ENCODE data around the gene CCDC185.

The CCDC185 gene

GRCh38 chr1:223417444-223417843, 24.2 kb downstream of the CCDC185 start:
- TF ChIP-seq CTCF (IDR thresholded peaks at IDR 0.05; ENCODE audit: control extremely low read depth, extremely low read depth, low read depth, missing control alignments): no peak
- no peak for DNase-seq (ENCODE audit: extremely low spot score)
- ChIA-PET POLR2A (no interaction called here), CTCF (no interaction called here)

- ChIA-PET CTCF (no interaction called here), POLR2A (no interaction called here)
- no peak for TF ChIP-seq CTCF (IDR thresholded peaks at IDR 0.05; ENCODE audit: control extremely low read depth, extremely low read depth, low read depth, missing control alignments)
- DNase-seq (ENCODE audit: extremely low spot score): no peak
Measured at GRCh38 chr1:223417903-223418663, 24.9 kb downstream of the CCDC185 start.

DNA sequence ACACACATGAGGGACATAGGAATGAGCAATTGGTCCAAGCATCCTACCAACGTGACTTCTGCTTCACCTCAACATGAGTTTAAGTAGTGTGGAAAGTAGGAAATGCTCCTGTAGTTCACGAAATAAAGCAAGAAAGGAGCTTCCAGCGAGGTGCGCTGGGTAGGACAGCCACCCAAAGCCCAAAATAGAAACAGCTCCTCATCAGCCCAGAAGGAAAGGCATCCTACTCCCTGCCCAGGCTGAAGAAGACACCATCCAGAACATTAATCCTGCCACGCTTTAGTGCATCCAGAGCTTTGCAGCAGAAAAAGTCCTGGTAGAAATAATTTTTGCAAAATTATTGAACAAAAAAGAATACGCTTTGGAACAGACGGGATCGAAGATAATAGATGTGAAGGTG, 25.9 kb downstream of the CCDC185 start:
- TF ChIP-seq CTCF (IDR thresholded peaks at IDR 0.05; ENCODE audit: control extremely low read depth, extremely low read depth, low read depth, missing control alignments): no peak
- ChIA-PET CTCF (no interaction called here), POLR2A (no interaction called here)
- DNase-seq (ENCODE audit: extremely low spot score): no peak

GRCh38 chr1:223419561-223419960, 26.3 kb downstream of the CCDC185 start:
- no peak for TF ChIP-seq CTCF (IDR thresholded peaks at IDR 0.05; ENCODE audit: control extremely low read depth, extremely low read depth, low read depth, missing control alignments)
- CTCF ChIA-PET: no interaction called here
- no peak for DNase-seq (ENCODE audit: extremely low spot score)
- POLR2A ChIA-PET: no interaction called here

DNA sequence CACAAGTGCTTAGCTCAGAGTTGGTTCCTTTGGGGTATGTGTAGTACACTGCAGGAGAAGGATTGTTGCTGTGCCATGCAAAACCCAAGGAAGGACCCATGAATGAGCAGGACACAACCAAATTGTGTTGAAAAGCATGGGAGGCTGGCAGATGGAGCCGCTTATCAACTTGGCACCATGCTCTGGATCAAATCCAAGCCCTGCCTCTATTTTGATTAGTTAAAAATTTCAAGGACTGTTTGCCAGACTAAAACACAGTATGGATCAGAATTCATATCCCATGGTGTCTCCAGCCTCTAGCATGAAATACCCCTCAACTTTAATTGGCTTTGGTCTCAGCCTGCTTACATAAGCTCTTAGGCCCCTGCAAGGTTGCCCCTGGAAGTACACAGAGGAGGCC, 27.8 kb downstream of the CCDC185 start:
- no peak for DNase-seq (ENCODE audit: extremely low spot score)
- ChIA-PET CTCF (interaction anchor here (1.1 kb wide), 1 partner anchor 9 kb away, joined by 3 read pairs; no protein-coding TSS in a partner anchor), POLR2A (no interaction called here)
- TF ChIP-seq CTCF (IDR thresholded peaks at IDR 0.05; ENCODE audit: control extremely low read depth, extremely low read depth, low read depth, missing control alignments): no peak

DNA sequence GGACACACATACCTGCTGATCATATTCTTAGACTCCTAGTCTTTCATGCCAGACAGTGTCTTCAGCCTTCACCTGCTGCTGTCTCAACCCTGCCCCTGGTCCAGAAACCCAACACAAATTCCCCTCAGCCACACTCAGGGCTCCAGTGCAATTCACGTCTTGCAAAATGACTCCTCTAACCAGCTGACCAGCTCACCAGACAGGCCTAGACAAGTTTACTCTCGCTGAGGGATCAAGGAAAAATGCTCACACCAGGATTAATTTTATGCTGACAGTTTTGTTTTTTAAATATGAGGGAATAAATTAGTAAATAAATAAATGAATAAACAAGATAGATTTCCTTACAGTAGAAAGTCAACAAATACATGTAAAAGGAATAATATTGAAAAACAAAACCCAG, 28.5 kb downstream of the CCDC185 start:
- DNase-seq (ENCODE audit: extremely low spot score): no peak
- CTCF ChIA-PET: no interaction called here
- no peak for TF ChIP-seq CTCF (IDR thresholded peaks at IDR 0.05; ENCODE audit: control extremely low read depth, extremely low read depth, low read depth, missing control alignments)
- POLR2A ChIA-PET: no interaction called here
